HEK293T (cell line): ENCODE results near the gene UGT2B11.
"Not testable (repeated sequence)": the region's sequence is repeated elsewhere in the genome, so short reads cannot be mapped to it uniquely, and the experiment has no call there.

Experiments
- ARNT ChIP-seq: fragments of 450-650 bp; IDR thresholded peaks from 2 replicates; pipeline ENCODE4 v1.6.1; 2017; ENCODE audit warnings: mild to moderate bottlenecking
- FOXK2 ChIP-seq: fragments of 450-650 bp; IDR thresholded peaks from 2 replicates; pipeline ENCODE4 v1.6.1; 2016; ENCODE audit warnings: mild to moderate bottlenecking
- FOXM1 ChIP-seq: fragments of 450-650 bp; IDR thresholded peaks from 2 replicates; pipeline ENCODE4 v1.6.1; 2017; ENCODE audit warnings: mild to moderate bottlenecking, borderline replicate concordance
- NFRKB ChIP-seq: fragments of 450-650 bp; IDR thresholded peaks from 2 replicates; pipeline ENCODE4 v1.6.1; 2016; ENCODE audit warnings: mild to moderate bottlenecking, moderate library complexity
- SP1 ChIP-seq: fragments of 450-650 bp; IDR thresholded peaks from 2 replicates; pipeline ENCODE4 v1.6.1; 2017
- SUZ12 ChIP-seq: fragments of 450-650 bp; IDR thresholded peaks from 2 replicates; pipeline ENCODE4 v1.6.1; 2016; ENCODE audit warnings: mild to moderate bottlenecking
- ZNF384 ChIP-seq: fragments of 450-650 bp; IDR thresholded peaks from 2 replicates; pipeline ENCODE4 v1.6.1; 2016

DNA sequence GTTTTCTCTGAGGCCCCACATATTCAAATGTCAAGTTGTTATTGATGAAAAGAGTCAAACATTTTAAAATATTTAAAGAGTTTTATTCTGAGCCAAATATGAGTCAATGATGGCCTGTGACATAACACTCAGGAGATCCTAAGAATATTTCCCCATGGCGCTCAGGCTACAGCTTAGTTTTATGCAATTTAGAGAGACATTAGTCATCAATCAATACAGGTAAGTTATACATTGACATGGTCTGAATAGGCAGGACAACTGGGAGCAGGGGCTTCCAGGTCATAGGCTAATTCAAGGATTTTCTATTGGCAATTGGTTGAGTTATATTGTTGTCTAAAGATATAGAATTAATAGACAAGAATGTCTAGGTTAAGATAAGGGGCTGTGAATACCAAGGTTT, 34.7 kb downstream of the UGT2B11 start:
- not testable (repeated sequence) for TF ChIP-seq FOXM1, ZNF384, NFRKB, ARNT, SUZ12, FOXK2, SP1
